HL-60 (cell line): ENCODE results near the gene SHROOM1.

Experiments
- POLR2AphosphoS5 ChIP-seq: IDR thresholded peaks from 2 replicates; pipeline ENCODE4 v1.6.1; 2012; ENCODE audit warnings: low read depth
- TF ChIP-seq, protein P1 (sequence below): IDR thresholded peaks from one replicate; pipeline ENCODE4 v1.5.1; 2011; ENCODE audit warnings: low read length, control low read depth, inconsistent platforms; ENCODE audit not compliant: insufficient read depth

DNA sequence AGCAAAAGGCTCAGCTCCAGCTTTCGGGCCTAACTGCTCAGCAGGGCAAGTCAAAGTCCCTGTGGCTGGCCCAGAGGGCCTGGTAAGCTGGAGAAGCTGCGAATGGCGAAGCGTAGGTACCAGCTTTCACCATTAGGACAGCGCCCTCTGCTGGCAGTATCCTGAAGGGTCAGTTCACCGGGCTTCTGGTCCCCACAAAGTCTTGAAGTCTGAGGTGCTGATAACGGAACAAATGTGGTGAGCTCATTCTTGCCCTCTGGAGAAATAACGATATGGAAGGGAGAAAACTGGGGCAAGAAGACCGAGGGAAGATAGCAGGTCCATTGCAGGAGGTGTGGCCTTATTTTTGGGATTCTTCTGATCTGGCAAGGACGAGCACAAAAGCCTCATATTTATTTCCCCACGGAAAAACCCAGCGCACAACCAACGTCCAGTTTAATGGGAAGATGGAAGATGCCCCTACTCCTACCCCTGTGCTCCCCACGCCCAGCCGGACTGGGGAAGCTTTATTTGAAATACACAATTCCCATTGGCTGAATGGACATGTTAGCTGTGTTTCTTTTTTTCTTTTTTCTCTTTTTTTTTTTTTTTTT is 10.2 kb downstream of the SHROOM1 start:
- TF ChIP-seq, protein P1, sequence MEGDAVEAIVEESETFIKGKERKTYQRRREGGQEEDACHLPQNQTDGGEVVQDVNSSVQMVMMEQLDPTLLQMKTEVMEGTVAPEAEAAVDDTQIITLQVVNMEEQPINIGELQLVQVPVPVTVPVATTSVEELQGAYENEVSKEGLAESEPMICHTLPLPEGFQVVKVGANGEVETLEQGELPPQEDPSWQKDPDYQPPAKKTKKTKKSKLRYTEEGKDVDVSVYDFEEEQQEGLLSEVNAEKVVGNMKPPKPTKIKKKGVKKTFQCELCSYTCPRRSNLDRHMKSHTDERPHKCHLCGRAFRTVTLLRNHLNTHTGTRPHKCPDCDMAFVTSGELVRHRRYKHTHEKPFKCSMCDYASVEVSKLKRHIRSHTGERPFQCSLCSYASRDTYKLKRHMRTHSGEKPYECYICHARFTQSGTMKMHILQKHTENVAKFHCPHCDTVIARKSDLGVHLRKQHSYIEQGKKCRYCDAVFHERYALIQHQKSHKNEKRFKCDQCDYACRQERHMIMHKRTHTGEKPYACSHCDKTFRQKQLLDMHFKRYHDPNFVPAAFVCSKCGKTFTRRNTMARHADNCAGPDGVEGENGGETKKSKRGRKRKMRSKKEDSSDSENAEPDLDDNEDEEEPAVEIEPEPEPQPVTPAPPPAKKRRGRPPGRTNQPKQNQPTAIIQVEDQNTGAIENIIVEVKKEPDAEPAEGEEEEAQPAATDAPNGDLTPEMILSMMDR: peak; percentile 35
- no peak for TF ChIP-seq POLR2AphosphoS5
